Osteocyte (in vitro differentiated cells): ENCODE results near the gene ZBTB26. TPM values are rescaled to one million over a fixed set of nuclear protein-coding genes. Genes with fewer than 3 reads are reported as not detected.

ENCODE experiments used
- DNase-seq: peaks from one replicate; pipeline ENCODE4 v3.0.0; 2021; ENCODE audit warnings: mixed read lengths; ENCODE audit not compliant: unreplicated experiment; ENCODE audit errors: extremely low spot score
- H3K27ac Mint-ChIP-seq: one replicate; pipeline ENCODE4 v1.8.0; 2021; ENCODE audit warnings: mild to moderate bottlenecking, mixed read lengths; ENCODE audit not compliant: unreplicated experiment
- H3K27me3 Mint-ChIP-seq: one replicate; pipeline ENCODE4 v1.8.0; 2021; ENCODE audit warnings: mixed read lengths; ENCODE audit not compliant: unreplicated experiment
- H3K36me3 Mint-ChIP-seq: one replicate; pipeline ENCODE4 v1.8.0; 2021; ENCODE audit warnings: mixed read lengths; ENCODE audit not compliant: unreplicated experiment
- H3K4me1 Mint-ChIP-seq: one replicate; pipeline ENCODE4 v1.8.0; 2021; ENCODE audit warnings: mixed read lengths; ENCODE audit not compliant: unreplicated experiment
- H3K4me3 Mint-ChIP-seq: one replicate; pipeline ENCODE4 v1.8.0; 2021; ENCODE audit warnings: mild to moderate bottlenecking, moderate library complexity, mixed read lengths; ENCODE audit not compliant: unreplicated experiment
- H3K9me3 Mint-ChIP-seq: one replicate; pipeline ENCODE4 v1.8.0; 2021; ENCODE audit warnings: mixed read lengths; ENCODE audit not compliant: unreplicated experiment
- CTCF ChIP-seq: fragments of 200-600 bp; sonication (generic); IDR thresholded peaks from 2 replicates; pipeline ENCODE4 v1.5.0; 2021; ENCODE audit warnings: antibody characterized with exemption, mild to moderate bottlenecking, moderate library complexity
- total RNA-seq: library from RNA; stranded (reverse); gene quantifications from 2 replicates; pipeline ENCODE4 v1.2.1, GENCODE V29; 2021

Gene ZBTB26
- total RNA-seq, 1 donor from 2014 or later: 9.0 TPM

GRCh38 chr9:122929796-122930354 is 1.4 kb downstream of the ZBTB26 start:
- TF ChIP-seq CTCF: no peak
- no peaks in the 10 kb centered on the region for H3K27me3 Mint-ChIP-seq
- DNase-seq: no peak
- no peaks in the 10 kb centered on the region for H3K9me3 Mint-ChIP-seq
- no peak overlapping the region for H3K27ac Mint-ChIP-seq
- no peak overlapping the region for H3K4me3 Mint-ChIP-seq
- H3K36me3 Mint-ChIP-seq: peaks cover 4% of the 10 kb centered on the region
- peaks cover 18% of the 10 kb centered on the region for H3K4me1 Mint-ChIP-seq

GRCh38 chr9:122923947-122924346 is 7.4 kb downstream of the ZBTB26 start:
- no peak overlapping the region for H3K27ac Mint-ChIP-seq
- H3K4me3 Mint-ChIP-seq: no peak overlapping the region
- no peaks in the 10 kb centered on the region for H3K4me1 Mint-ChIP-seq
- no peak for TF ChIP-seq CTCF
- H3K36me3 Mint-ChIP-seq: peaks cover 11% of the 10 kb centered on the region
- H3K9me3 Mint-ChIP-seq: no peaks in the 10 kb centered on the region
- H3K27me3 Mint-ChIP-seq: no peaks in the 10 kb centered on the region
- no peak for DNase-seq

GRCh38 chr9:122922713-122923112 is 8.6 kb downstream of the ZBTB26 start:
- Mint-ChIP-seq H3K27me3 (no peaks in the 10 kb centered on the region), H3K4me1 (no peaks in the 10 kb centered on the region), H3K4me3 (no peak overlapping the region), H3K27ac (no peak overlapping the region), H3K36me3 (peaks cover 14% of the 10 kb centered on the region), H3K9me3 (no peaks in the 10 kb centered on the region)
- TF ChIP-seq CTCF: no peak
- no peak for DNase-seq

GRCh38 chr9:122918310-122918709 is 13.0 kb downstream of the ZBTB26 start:
- Mint-ChIP-seq H3K9me3 (no peaks in the 10 kb centered on the region), H3K27me3 (no peaks in the 10 kb centered on the region), H3K27ac (no peak overlapping the region), H3K4me3 (no peak overlapping the region), H3K4me1 (peaks cover 3% of the 10 kb centered on the region), H3K36me3 (peaks cover 10% of the 10 kb centered on the region)
- no peak for DNase-seq
- no peak for TF ChIP-seq CTCF

- peak; percentile 89 for DNase-seq
- H3K9me3 Mint-ChIP-seq: no peaks in the 10 kb centered on the region
- H3K27me3 Mint-ChIP-seq: no peaks in the 10 kb centered on the region
- peaks cover 10% of the 10 kb centered on the region for H3K36me3 Mint-ChIP-seq
- peak within 1 kb of the TSS; percentile 96 for H3K4me3 Mint-ChIP-seq
- H3K4me1 Mint-ChIP-seq: peaks cover 18% of the 10 kb centered on the region
- no peak for TF ChIP-seq CTCF
- H3K27ac Mint-ChIP-seq: peak within 1 kb of the TSS; percentile 96
These were observed 18.2 kb downstream of the ZBTB26 start, which contains the start of gene ZBTB6 for GRCh38 chr9:122912964-122913673. Gene ZBTB6 (minus strand): TSS chr9:122913323. CDS start chr9:122912072, 1,251 bp downstream.
